NCI-H146 treated with DMSO at 0.1 percent for 48 hours (cell line): ENCODE data around the gene TBCD.

Source experiments
- DNase-seq: peaks from one replicate; lab custom pipeline; 2025; ENCODE audit not compliant: unreplicated experiment; lab: John Stamatoyannopoulos, UW

The TBCD gene

GRCh38 chr17:82831041-82831817 lies 79.4 kb downstream of the TBCD start:
- no peak for DNase-seq

DNA sequence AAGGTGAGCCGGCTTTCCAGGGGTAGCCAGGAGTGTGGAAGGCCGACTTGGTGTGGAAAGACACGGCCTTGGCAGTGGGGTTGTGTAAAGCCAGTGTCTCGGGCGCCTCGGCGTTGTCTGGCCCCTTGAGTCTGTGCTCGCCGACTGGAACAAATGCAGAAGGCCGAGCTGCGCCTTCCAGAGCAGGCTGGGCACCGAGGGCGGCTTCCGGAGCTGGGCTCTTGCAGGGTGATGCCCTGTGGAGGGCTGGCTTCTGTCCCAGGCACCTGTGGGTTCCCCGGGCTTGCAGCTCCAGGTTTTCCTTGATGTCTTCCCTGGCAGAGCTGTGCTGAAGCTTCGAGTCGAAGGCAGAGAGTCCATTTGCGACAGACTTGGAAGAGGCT lies 79.9 kb downstream of the TBCD start:
- DNase-seq = no peak

GRCh38 chr17:82832411-82832810 lies 80.5 kb downstream of the TBCD start:
- DNase-seq = no peak

DNA sequence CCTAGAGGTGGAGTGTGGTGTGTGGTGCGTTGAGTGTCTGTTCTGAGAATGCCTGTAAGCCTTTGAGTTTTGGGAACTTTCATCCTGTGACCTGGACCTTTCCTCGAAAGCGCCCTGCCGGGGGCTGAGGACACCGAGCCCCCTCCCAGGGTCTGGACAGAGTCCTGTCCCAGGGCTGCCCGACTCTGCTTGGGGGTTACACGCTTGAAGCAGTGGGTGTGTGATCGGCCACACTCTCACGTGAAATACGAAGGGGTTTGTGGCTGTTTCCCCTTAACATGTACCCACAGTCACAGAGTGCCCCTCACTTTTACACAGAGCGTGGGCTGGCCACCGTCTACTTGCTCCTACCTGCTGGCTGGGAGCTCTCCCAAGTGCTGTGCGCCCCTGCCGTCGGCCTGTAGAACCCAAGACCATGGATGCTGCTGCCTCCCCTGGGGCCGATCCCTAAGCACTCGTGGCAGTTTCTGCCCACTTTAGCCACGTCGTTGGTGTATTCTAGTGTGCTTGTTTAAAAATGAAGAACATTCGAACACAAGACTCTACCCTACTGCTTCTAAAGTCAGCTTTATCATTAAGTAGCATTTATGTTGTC lies 81.1 kb downstream of the TBCD start:
- no peak for DNase-seq

DNA sequence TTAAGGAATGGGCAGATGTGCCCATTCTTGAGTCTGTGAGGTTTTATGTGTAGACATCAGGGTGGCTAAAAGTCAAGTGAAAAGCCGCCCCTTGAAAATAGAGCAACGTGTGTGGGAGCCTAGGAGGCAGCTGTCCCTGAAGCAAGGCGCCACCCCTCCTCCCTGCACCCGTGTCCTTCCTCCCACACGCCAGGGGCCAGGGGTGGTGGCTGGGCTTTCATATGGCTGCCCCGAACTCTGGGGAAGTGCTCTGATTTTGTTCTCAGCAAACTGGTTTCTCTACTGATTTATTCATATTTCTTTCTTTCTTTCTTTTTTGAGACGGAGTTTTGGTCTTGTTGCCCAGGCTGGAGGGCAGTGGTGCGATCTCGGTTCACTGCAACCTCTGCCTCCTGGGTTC lies 83.3 kb downstream of the TBCD start:
- DNase-seq = no peak

DNA sequence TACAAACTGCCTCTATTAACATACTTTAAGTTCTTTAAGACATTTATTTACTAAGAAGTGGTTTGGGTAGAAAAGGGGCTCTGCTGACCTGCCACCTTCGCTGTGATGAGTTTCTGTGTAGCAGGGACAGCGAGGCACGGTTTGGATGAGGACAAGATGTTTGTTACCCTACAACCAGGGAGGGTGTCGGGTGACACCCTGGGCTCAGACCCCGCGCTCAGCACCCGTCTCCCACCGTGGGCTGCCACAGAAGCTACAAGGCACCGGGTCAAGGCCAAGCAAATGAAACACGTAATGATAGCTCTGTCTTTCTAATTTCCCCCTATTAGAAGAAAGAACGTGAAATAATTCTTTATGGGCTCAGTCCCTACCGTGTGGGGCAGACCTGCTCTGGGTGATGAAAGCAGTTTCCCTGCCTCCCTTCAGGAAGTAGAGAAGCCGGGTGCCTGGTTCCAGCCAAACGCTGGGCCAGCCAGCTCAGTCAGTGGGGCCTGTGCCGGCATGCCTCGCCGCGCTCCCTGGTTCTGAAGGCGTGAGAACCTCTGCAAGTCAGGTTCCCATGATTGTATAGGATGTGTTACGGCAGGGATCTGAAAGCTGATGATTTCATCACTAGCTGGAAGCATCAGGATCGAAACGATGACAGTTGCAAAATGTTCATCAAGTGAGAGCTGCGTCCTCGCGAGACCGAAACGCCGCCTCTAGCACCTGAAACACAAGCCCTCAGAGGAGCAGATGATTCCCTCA lies 84.1 kb downstream of the TBCD start:
- no peak for DNase-seq

- peak; percentile 2 for DNase-seq
These were observed 85.0 kb downstream of the TBCD start for GRCh38 chr17:82836823-82837357.

- no peak for DNase-seq
These were observed 85.9 kb downstream of the TBCD start for GRCh38 chr17:82837586-82838320.

DNA sequence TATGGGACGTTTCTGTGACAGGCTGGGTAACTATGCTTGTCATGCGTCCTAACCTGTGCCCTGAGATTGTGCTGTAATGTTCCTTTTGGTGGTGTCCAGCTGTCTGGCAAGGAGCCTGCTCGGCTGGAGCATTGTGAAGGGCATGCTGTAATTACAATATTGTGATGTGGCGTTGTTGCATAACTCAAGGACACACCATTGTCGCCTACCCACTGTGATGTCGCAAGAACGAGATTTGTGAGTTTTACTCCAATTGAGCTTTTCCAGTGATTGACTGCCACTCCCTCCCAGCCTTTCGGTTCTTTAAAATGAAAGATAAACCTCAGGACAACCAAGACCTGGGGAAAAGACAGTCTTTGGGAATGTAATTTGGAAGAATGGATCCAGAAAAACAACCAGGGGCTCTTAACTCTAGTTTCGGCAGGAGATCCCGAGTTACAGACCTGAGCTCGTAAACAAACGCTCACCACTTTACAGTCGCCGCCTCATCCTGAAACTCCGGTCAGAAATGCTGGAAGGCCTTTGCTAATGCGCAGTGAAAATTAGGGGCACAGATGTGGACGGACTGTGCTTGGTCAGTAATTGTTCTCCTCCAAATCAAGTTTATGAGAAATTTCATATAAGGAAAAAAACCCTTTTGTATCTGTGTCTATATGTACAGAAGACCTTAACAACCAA lies 86.7 kb downstream of the TBCD start:
- DNase-seq = no peak

DNA sequence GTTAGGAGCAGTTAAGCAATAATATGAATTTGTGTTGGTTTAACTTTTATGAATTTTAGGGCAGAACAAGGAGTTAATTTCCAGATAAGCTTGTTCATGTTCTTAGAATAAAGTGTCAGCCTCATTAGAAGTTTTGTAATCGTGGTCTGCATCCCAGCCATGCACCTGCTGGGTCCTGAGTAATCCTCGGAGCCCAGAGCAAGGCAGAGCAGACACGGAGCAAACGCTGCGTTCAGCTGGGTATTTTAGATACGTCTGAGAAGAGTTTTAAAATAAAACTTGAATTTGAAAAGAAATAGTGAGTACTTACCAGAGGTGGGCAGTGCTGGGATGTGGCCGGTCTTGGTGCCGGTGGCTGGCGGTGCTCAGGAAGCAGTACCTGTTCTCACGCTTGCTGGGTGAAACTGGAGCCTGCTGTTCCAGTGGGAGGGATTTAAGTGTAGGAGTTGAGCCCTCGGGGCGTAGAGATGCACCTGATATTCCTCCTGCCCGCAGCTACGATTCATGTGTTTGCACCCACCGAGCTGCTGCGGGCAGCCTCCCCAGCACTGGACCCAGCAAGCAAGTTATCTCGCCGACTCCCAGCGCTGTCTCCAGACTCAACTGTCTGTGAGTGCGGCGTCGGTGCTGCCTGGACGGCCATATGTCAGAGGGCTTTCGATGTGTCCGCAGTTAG lies 87.9 kb downstream of the TBCD start, which contains the start of gene ZNF750:
Gene ZNF750 (minus strand): TSS at position 406 of the 676 bp plus-strand sequence. CDS start 7,568 bp downstream, outside the sequence.
- no peak for DNase-seq

DNA sequence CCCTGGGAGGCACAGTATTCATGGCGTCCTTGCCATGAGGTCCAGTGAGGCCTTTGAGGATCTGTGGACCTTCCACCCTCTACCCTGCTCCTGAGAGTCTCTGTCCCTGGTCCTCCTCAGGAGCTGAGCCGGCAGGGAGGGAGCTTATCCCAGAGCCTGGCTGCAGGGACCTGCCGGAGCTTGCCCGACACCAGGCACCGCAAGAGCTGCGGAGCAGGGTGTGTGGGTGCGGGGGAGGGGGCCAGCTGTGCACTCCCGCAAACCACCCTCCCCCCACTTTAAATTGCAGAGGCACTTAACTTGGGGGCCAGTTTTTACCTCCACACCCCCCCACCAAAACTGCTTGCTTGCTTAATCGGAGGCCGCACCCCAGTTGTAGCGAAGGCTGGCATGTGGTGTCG lies 88.6 kb downstream of the TBCD start:
- DNase-seq = no peak

DNA sequence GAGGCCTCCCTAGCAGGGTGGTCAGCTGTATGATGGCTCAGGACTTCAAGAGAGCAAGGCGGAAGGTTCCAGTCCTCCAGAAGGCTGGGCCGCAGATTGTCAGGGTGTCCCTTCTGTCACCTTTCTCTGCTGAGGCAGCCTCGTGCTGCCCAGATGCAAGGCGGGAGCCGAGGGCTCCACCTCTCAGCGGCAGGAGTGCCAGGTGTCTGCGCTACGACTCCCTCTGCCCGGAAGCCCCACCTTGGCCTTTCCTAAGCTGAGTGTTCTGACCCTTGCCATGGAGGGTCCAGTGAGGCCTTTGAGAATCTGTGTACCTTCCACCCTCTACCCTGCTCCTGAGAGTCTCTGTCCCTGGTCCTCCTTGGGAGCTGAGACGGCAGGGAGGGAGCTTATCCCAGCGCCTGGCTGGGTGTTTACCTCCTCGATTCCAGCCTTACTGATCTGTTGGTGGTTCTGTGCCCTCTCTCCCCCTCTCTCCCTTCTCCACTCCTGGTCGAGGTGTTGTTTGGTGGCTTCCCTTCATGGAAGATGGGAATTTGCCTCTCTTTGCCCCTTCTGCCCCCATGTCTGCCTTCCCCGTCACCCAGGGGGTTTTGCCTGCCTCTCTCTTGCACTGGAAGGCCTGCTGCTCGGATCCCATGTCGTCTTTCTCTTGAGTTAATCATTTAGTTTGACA lies 90.2 kb downstream of the TBCD start:
- no peak for DNase-seq

DNA sequence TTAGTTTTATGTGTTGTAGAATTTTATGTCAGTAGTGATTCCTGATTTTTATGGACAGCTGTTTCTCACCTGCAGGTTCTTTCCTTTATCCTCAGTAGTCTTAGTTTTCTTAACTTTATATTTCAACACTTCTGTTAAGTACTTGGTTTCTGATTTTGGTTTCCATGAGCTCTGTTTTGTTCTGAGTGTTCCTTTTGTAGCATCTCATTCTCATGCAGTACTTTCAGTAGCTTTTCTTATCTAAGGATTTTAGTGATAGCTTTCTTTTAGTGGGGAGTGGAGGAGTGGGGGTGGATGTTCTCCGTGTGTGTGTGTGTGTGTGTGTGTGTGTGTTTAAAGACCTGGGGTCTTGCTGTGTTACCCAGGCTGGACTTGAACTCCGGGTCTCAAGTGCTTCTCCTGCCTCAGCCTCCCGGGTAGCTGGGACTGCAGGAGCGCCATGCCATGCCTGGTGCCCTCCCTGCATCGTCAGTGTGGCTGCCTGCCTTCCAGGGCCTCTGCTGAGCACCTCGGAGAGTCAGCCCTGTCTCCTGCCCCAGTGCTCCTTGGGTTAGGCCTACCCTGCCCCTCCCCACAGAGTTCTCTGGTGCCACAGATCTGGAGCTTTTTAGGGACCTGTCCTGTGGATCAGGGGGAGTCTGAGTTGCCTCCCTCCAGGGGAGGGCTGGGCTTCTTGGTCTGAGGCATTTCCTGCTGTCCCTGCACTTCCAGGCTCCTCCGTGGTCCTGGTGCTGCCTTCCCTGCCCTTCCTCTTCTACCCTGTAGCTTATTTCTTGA lies 92.2 kb downstream of the TBCD start:
- no peak for DNase-seq

GRCh38 chr17:82844796-82845162 lies 92.9 kb downstream of the TBCD start:
- DNase-seq = no peak

DNA sequence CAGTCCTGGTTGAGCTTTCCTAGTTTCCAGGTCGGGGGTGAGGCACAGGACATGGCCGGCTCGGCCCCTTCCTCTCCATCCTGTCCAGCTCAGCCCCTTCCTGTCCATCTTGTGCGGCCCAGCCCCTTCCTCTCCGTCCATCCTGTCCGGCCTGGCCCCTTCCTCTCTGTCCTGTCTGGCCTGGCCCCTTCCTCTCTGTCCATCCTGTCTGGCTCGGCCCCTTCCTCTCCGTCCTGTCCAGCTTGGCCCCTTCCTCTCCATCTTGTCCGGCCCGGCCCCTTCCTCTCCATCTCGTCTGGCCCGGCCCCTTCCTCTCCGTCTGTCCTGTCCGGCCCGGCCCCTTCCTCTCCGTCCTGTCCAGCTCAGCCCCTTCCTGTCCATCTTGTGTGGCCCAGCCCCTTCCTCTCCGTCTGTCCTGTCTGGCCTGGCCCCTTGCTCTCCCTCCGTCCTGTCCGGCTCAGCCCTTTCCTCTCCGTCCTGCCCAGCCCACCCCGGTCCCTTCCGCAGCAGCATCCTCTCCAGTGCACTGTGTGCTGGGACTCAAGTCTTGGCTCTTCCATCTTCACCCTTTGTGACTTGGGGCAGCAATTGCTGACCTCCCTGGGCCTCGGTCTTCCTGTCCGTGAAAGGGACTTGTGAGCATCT lies 93.4 kb downstream of the TBCD start:
- no peak for DNase-seq

DNA sequence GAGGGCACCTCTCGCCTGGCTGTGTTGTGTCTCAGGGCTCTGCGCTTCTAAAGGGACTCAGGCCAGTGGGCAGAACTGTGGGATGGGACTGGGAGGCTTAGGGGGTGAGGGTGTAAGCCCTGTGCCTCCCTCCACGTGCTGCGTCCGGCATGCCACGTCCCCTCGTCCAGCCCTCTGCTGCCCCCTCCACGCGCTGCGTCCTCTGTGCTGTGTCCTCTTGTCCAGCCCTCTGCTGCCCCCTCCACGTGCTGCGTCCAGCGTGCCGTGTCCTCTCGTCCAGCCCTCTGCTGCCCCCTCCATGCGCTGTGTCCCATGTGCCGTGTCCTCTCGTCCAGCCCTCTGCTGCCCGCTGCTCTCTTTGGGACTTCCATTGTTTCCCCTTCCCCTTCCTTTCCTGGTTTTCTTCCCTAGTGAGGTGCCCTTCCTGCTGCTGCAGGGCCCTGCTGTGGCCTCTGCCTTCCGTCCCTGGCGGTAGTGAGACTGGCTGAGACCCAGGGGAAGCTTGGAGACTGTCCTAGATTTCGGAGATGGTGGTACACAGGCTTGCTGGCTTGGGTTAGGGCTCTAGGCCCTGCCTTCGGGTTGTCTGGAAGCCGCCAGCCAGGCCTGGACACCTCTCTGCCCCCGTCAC lies 94.3 kb downstream of the TBCD start:
- no peak for DNase-seq

GRCh38 chr17:82848022-82848592 lies 96.2 kb downstream of the TBCD start:
- DNase-seq = no peak
